Measurements from ENCODE around the gene GPX3.

GPX3 gene

DNA sequence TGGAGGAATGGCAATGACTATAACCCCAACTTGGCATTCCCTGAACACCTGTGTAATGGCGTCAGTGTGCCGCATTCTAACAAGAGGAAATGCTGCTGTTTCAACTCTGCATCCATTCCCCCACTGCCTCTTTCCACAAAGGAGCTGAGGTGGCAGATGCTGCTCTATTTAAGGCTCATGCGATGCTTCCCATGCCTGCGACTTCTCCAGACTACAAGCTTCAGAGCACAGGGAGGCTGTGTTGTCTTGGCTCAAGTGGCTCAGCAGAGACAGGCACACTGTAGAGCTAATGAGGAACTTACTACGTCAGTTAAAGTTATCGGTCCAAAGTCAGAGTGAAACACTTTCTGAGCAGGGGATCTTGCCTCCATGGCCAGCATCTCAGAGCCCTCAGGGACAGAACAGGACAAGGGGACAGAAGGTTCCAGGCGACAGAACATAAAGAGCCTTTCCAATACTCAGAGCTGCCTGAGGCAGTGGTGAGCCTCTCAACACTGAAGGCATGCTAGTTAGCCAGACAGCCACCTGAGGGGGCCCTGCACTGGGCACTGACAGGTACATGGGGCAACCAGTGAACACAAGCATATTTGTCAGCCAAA is 38.6 kb downstream of the GPX3 start:
- no peak for DNase-seq (ENCODE audit: extremely low read depth, insufficient read length)
- peaks cover 58% of the 10 kb centered on the region for H3K36me3 ChIP-seq (ENCODE audit: control insufficient read depth, insufficient read depth, low read length)
- no peak overlapping the region for H3K4me3 ChIP-seq (replicated peaks; ENCODE audit: low read depth, low read length)
- no peaks in the 10 kb centered on the region for H3K27me3 ChIP-seq (replicated peaks; ENCODE audit: control insufficient read depth, insufficient read depth, low read length)
- TF ChIP-seq, protein P1, sequence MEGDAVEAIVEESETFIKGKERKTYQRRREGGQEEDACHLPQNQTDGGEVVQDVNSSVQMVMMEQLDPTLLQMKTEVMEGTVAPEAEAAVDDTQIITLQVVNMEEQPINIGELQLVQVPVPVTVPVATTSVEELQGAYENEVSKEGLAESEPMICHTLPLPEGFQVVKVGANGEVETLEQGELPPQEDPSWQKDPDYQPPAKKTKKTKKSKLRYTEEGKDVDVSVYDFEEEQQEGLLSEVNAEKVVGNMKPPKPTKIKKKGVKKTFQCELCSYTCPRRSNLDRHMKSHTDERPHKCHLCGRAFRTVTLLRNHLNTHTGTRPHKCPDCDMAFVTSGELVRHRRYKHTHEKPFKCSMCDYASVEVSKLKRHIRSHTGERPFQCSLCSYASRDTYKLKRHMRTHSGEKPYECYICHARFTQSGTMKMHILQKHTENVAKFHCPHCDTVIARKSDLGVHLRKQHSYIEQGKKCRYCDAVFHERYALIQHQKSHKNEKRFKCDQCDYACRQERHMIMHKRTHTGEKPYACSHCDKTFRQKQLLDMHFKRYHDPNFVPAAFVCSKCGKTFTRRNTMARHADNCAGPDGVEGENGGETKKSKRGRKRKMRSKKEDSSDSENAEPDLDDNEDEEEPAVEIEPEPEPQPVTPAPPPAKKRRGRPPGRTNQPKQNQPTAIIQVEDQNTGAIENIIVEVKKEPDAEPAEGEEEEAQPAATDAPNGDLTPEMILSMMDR (IDR thresholded peaks at IDR 0.05; ENCODE audit: insufficient read depth, low read length, poor library complexity, severe bottlenecking) = peak; percentile 20

DNA sequence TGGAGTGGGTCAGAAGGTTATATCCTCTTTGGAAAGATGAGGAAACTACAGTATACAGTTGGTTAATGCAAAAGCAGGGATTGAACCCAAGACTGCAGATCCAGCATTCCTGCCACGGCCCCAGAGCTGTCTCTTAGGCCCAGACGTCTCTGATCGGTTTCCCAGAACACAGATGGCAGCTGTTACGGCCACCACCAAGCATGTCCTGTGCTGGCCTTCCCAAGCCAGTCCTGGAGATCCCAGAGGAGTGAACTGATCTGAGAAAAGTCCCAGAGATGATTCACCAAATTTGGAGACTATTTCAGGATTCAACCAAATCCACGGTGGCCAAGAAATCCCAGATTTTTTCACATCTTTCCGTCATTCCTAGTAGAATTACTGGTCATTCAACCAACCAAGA is 40.4 kb downstream of the GPX3 start:
- Histone ChIP-seq H3K4me3 (replicated peaks; ENCODE audit: low read depth, low read length) (no peak overlapping the region), H3K36me3 (ENCODE audit: control insufficient read depth, insufficient read depth, low read length) (peaks cover 50% of the 10 kb centered on the region)
- TF ChIP-seq, protein P1 (IDR thresholded peaks at IDR 0.05; ENCODE audit: insufficient read depth, low read length, poor library complexity, severe bottlenecking) = no peak

DNA sequence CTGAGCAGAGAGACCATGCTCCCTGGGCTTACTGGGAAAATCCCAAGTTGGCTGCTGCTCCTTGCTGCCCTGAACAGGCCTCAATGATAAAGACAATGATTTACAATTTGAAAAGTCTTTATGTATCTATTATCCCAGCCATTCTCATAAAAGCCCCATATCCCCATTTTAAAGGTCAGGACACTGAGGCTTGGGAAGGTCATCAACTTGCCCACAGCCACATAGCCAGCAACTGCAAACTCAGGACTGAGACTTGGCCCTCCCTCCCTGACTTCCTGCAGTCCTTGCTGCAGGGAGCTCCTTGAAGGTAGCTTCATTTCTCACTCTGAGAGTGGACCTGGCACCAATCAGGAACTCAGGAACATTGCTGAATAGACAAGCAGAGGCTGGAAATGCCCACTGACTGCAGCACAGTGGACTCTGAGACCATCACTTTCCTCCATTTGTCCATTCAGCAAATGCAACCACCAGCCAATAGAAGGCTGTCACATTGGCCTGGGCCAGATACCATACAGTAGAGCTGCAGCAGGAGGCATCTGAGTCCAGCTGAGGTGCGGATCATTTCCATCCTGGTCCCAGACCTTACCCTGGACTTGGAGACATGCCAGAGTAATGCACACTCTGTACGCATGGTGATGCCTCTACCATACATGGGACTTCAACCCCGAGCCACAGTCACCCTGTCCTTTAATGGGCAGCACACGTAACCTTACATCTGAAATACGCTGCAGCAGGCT is 42.2 kb downstream of the GPX3 start:
- TF ChIP-seq, protein P1 (IDR thresholded peaks at IDR 0.05; ENCODE audit: insufficient read depth, low read length, poor library complexity, severe bottlenecking) = no peak
- Histone ChIP-seq H3K4me3 (replicated peaks; ENCODE audit: low read depth, low read length) (no peak overlapping the region), H3K36me3 (ENCODE audit: control insufficient read depth, insufficient read depth, low read length) (peaks cover 47% of the 10 kb centered on the region), H3K27me3 (replicated peaks; ENCODE audit: control insufficient read depth, insufficient read depth, low read length) (no peaks in the 10 kb centered on the region)
- no peak for DNase-seq (ENCODE audit: extremely low read depth, insufficient read length)

More for the DNA sequence above, 40.4 kb downstream of the GPX3 start:
- no peaks in the 10 kb centered on the region for H3K27me3 ChIP-seq (replicated peaks; ENCODE audit: control insufficient read depth, insufficient read depth, low read length)
- DNase-seq (ENCODE audit: extremely low read depth, insufficient read length) = no peak

DNA sequence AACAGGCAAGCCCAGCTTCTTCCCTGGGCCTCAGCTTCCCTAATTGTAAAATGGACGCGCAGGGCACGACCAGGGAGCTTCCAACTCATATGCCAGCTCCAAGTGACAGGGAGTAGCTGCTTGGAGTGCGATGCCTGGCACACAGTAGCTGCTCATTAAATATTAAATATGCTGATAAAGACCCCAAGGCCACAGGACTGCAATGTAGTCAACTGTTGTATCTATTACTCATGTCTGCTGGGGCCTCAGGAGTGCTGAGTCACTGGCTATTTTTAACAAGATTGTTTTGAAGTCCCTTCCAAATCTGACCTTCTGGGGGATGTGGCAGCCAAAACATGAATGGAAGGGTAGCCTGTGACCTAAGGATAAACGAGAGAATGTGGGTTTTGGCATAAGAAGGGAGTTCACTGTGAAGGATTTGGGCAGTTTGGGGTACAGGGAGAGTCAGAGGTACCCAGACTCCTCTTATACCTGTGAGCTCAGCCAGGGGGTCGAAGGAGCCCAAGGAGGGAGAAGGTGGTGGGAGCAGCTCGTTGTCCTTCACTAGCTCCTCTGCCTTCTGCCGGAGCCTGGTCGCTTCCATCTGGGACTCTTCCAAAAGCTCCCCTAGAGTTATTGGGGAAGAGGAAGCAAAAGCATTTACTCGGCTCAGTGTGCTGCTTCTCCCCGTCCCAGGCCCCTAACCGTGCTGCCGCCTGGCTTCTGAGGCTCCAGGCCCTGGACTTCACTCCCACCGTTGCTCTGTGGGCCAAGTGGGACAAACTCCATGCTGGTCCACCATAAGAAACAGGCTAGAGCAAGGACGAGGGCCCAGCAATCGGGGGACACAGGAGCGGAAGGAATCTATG is 43.0 kb downstream of the GPX3 start:
- Histone ChIP-seq H3K27me3 (replicated peaks; ENCODE audit: control insufficient read depth, insufficient read depth, low read length) (no peaks in the 10 kb centered on the region), H3K4me3 (replicated peaks; ENCODE audit: low read depth, low read length) (no peak overlapping the region), H3K36me3 (ENCODE audit: control insufficient read depth, insufficient read depth, low read length) (peaks cover 51% of the 10 kb centered on the region)
- TF ChIP-seq, protein P1 (IDR thresholded peaks at IDR 0.05; ENCODE audit: insufficient read depth, low read length, poor library complexity, severe bottlenecking) = no peak
- DNase-seq (ENCODE audit: extremely low read depth, insufficient read length) = no peak

DNA sequence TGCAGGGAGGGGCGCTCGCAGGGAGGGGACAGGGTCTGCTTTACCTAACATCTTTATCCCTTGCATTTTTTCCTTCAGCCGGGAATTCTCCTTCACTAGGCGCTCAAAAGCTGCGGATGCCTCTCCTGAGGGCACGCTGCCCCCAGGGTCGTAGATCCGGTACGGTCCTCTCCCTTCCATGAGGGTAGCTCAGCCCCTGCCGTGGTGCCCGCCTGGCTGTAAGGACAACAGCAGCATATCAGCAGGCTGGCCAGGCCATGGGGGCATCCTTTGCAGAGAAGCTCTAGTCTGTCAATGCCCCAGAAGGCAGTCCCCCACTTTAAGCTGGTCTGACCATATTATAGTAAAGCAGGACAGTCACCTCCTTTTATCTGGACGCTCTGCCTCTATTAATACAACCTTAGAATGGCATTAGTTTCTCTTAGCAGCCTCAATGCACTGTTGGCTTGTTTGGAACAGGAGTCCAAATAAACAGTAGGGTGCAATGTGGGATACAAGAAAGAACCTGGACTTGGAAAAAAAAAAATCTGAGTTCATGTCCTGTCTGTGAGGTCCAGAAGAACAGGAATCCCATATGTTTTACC is 44.6 kb downstream of the GPX3 start:
- H3K27me3 ChIP-seq (replicated peaks; ENCODE audit: control insufficient read depth, insufficient read depth, low read length) = no peaks in the 10 kb centered on the region
- H3K36me3 ChIP-seq (ENCODE audit: control insufficient read depth, insufficient read depth, low read length) = peaks cover 47% of the 10 kb centered on the region
- no peak overlapping the region for H3K4me3 ChIP-seq (replicated peaks; ENCODE audit: low read depth, low read length)
- no peak for DNase-seq (ENCODE audit: extremely low read depth, insufficient read length)
- TF ChIP-seq, protein P1 (IDR thresholded peaks at IDR 0.05; ENCODE audit: insufficient read depth, low read length, poor library complexity, severe bottlenecking) = no peak

Data from GM06990 (cell line).